ENCODE data around the gene KRTAP5-6.

Gene KRTAP5-6

GRCh38 chr11:1735271-1735670 is 38.3 kb downstream of the KRTAP5-6 start:
- no peak for DNase-seq

GRCh38 chr11:1736447-1736992 is 39.5 kb downstream of the KRTAP5-6 start:
- DNase-seq = no peak

GRCh38 chr11:1737080-1737757 is 40.2 kb downstream of the KRTAP5-6 start:
- no peak for DNase-seq

- DNase-seq = no peak
These were observed 41.4 kb downstream of the KRTAP5-6 start for GRCh38 chr11:1738380-1738779.

GRCh38 chr11:1739576-1739975 is 42.6 kb downstream of the KRTAP5-6 start:
- DNase-seq = no peak

- no peak for DNase-seq
These were observed 44.0 kb downstream of the KRTAP5-6 start for GRCh38 chr11:1740786-1741530.

- no peak for DNase-seq
These were observed 44.7 kb downstream of the KRTAP5-6 start for GRCh38 chr11:1741741-1742140.

- no peak for DNase-seq
These were observed 45.4 kb downstream of the KRTAP5-6 start for GRCh38 chr11:1742371-1742770.

- DNase-seq = no peak
These were observed 46.0 kb downstream of the KRTAP5-6 start for GRCh38 chr11:1742869-1743584.

GRCh38 chr11:1743585-1744136 is 46.7 kb downstream of the KRTAP5-6 start:
- DNase-seq = no peak

- no peak for DNase-seq
These were observed 47.3 kb downstream of the KRTAP5-6 start for GRCh38 chr11:1744137-1744886.

- DNase-seq = no peak
These were observed 48.1 kb downstream of the KRTAP5-6 start for GRCh38 chr11:1744891-1745700.

- DNase-seq = no peak
These were observed 48.8 kb downstream of the KRTAP5-6 start for GRCh38 chr11:1745701-1746320.

GRCh38 chr11:1746511-1746931 is 49.5 kb downstream of the KRTAP5-6 start:
- DNase-seq = no peak

GRCh38 chr11:1746956-1747752 is 50.2 kb downstream of the KRTAP5-6 start:
- DNase-seq = no peak

Measured in COR-L47 (cell line).